GM13976 (cell line): Measurements from ENCODE around the gene AGAP3.

Experiments
- DNase-seq: peaks from one replicate; pipeline ENCODE4 v3.0.0; 2012; ENCODE audit warnings: low spot score
- CTCF ChIP-seq: IDR thresholded peaks from 2 replicates; pipeline ENCODE4 v1.5.1; 2012; ENCODE audit warnings: borderline replicate concordance, mild to moderate bottlenecking; ENCODE audit not compliant: insufficient read depth; ENCODE audit errors: extremely low read depth, missing control alignments, control extremely low read depth
- in situ Hi-C: fragments of 300-500 bp; cut with MboI; formaldehyde crosslinking; loops from one replicate; pipeline ENCODE4 v1.12.0; 2022; ENCODE audit warnings: low sequenced_read_pairs, mixed read lengths, inconsistent platforms; ENCODE audit not compliant: unreplicated experiment

Gene AGAP3

GRCh38 chr7:151082141-151083070 lies 3.9 kb upstream of the AGAP3 start:
- no peak for TF ChIP-seq CTCF
- in situ Hi-C loops, result no loop called here
- no peak for DNase-seq

- DNase-seq, result peak; percentile 89
- no peak for TF ChIP-seq CTCF
- in situ Hi-C loops, result no loop called here
Measured at GRCh38 chr7:151083071-151083823, 3.0 kb upstream of the AGAP3 start, which contains the start of gene TMUB1. Gene TMUB1 (minus strand): TSS chr7:151083493. CDS start chr7:151082563, 930 bp downstream.

GRCh38 chr7:151083824-151084160 lies 2.5 kb upstream of the AGAP3 start:
- in situ Hi-C loops, result no loop called here
- DNase-seq, result no peak
- no peak for TF ChIP-seq CTCF

- DNase-seq, result no peak
- in situ Hi-C loops, result no loop called here
- no peak for TF ChIP-seq CTCF
Measured at GRCh38 chr7:151085329-151085690, 965 bp upstream of the AGAP3 start.

GRCh38 chr7:151086802-151087244 lies 548 bp downstream of the AGAP3 start:
- no peak for TF ChIP-seq CTCF
- DNase-seq, result no peak
- in situ Hi-C loops, result no loop called here

GRCh38 chr7:151087245-151088018 lies 1.2 kb downstream of the AGAP3 start:
- in situ Hi-C loops, result no loop called here
- TF ChIP-seq CTCF, result peak; percentile 59
- peak; percentile 70 for DNase-seq
